Activated CD8-positive, alpha-beta memory T cell treated with anti-CD3 and anti-CD28 coated beads for 36 hours (primary cell): ENCODE results near the gene ATXN1. TPM values are rescaled to one million over a fixed set of nuclear protein-coding genes. Genes with fewer than 3 reads are reported as not detected.
"Not testable (repeated sequence)": the region's sequence is repeated elsewhere in the genome, so short reads cannot be mapped to it uniquely, and the experiment has no call there.

Experiments used
- CTCF ChIA-PET: fragments of 350-600 bp; sonication (Branson Sonifier 250); formaldehyde crosslinking; loops from one replicate; lab custom pipeline; 2021; ENCODE audit warnings: antibody characterized with exemption; lab: Charles Lee
- POLR2A ChIA-PET: fragments of 350-600 bp; sonication (Branson Sonifier 250); formaldehyde crosslinking; loops from one replicate; lab custom pipeline; 2021; ENCODE audit warnings: antibody characterized with exemption; lab: Charles Lee
- total RNA-seq, 2 experiments: library from RNA; stranded (reverse); gene quantifications; one replicate each; pipeline ENCODE4 v1.2.3, GENCODE V29; 2021

ATXN1 gene
- total RNA-seq, 2 experiments from 2014 or later, result 75.0 to 85.3 TPM

- ChIA-PET CTCF (no interaction called here), POLR2A (no interaction called here)
Observed at GRCh38 chr6:16271428-16271827, 489.8 kb downstream of the ATXN1 start.

- CTCF ChIA-PET, result no interaction called here
- POLR2A ChIA-PET, result no interaction called here
Observed at GRCh38 chr6:16270178-16270794, 491.0 kb downstream of the ATXN1 start.

- CTCF ChIA-PET, POLR2A ChIA-PET: not testable (repeated sequence)
Observed at GRCh38 chr6:16269442-16270070, 491.7 kb downstream of the ATXN1 start.

- ChIA-PET POLR2A (no interaction called here), CTCF (no interaction called here)
Observed at GRCh38 chr6:16267428-16268263, 493.6 kb downstream of the ATXN1 start.

- CTCF ChIA-PET, result no interaction called here
- POLR2A ChIA-PET, result interaction anchor here (0.7 kb wide), 1 partner anchor 9 kb away, joined by 3 read pairs; no protein-coding TSS in a partner anchor
Observed at GRCh38 chr6:16265351-16266341, 495.6 kb downstream of the ATXN1 start.

- ChIA-PET POLR2A (no interaction called here), CTCF (no interaction called here)
Observed at GRCh38 chr6:16264785-16265184, 496.5 kb downstream of the ATXN1 start.

- CTCF ChIA-PET, result not testable (repeated sequence)
Observed at GRCh38 chr6:16263464-16264099, 497.7 kb downstream of the ATXN1 start.

GRCh38 chr6:16262773-16263172 lies 498.5 kb downstream of the ATXN1 start:
- CTCF ChIA-PET, POLR2A ChIA-PET: not testable (repeated sequence)

More at GRCh38 chr6:16263464-16264099, 497.7 kb downstream of the ATXN1 start:
- POLR2A ChIA-PET, result not testable (repeated sequence)

- CTCF ChIA-PET, POLR2A ChIA-PET: not testable (repeated sequence)
Observed at GRCh38 chr6:16260602-16261001, 500.7 kb downstream of the ATXN1 start.

- POLR2A ChIA-PET, CTCF ChIA-PET: not testable (repeated sequence)
Observed at GRCh38 chr6:16259604-16260003, 501.7 kb downstream of the ATXN1 start.

- ChIA-PET CTCF (interaction anchor here (0.6 kb wide), 1 partner anchor 497 kb away, joined by 3 read pairs; no protein-coding TSS in a partner anchor), POLR2A (no interaction called here)
Observed at GRCh38 chr6:16258709-16259075, 502.6 kb downstream of the ATXN1 start.

- POLR2A ChIA-PET, result no interaction called here
- CTCF ChIA-PET, result interaction anchor here (0.6 kb wide), 1 partner anchor 497 kb away, joined by 3 read pairs; no protein-coding TSS in a partner anchor
Observed at GRCh38 chr6:16257999-16258708, 503.1 kb downstream of the ATXN1 start.

GRCh38 chr6:16256781-16257180 lies 504.5 kb downstream of the ATXN1 start:
- POLR2A ChIA-PET, result interaction anchor here (0.6 kb wide), 1 partner anchor 9 kb away, joined by 3 read pairs; no protein-coding TSS in a partner anchor
- CTCF ChIA-PET, result no interaction called here

GRCh38 chr6:16254535-16254934 lies 506.7 kb downstream of the ATXN1 start:
- ChIA-PET POLR2A (no interaction called here), CTCF (no interaction called here)

GRCh38 chr6:16253399-16254144 lies 507.7 kb downstream of the ATXN1 start:
- CTCF ChIA-PET, result interaction anchor here (0.6 kb wide), 1 partner anchor 33 kb away, joined by 3 read pairs; no protein-coding TSS in a partner anchor
- POLR2A ChIA-PET, result no interaction called here

GRCh38 chr6:16252686-16253299 lies 508.5 kb downstream of the ATXN1 start:
- POLR2A ChIA-PET, result interaction anchor here (0.5 kb wide), 1 partner anchor 671 kb away, joined by 10 read pairs; no protein-coding TSS in a partner anchor
- CTCF ChIA-PET, result no interaction called here

GRCh38 chr6:16251706-16252105 lies 509.6 kb downstream of the ATXN1 start:
- ChIA-PET CTCF (no interaction called here), POLR2A (no interaction called here)
